Heart right ventricle (tissue), 16 donors: Measurements from ENCODE around the gene GDAP2. TPM values are rescaled to one million over a fixed set of nuclear protein-coding genes. Genes with fewer than 3 reads are reported as not detected.

ENCODE experiments used
- ATAC-seq, 8 donors: fragments of 200-7000 bp; cut with Tn5 transposase; one replicate each; pipeline ENCODE4 v1.9.1; 2020; ENCODE audit warnings: mild to moderate bottlenecking in 8 of 8, moderate library complexity in 8 of 8, moderate number of reproducible peaks in 1 of 8
- DNase-seq, 2 donors: peaks; one replicate each; pipeline ENCODE4 v3.0.0-alpha.2; 2020
- H3K27ac ChIP-seq, 10 donors: fragments of 200-600 bp; sonication (generic) in 2 of 10; one replicate each; pipeline versions ENCODE4 v1.5.0 to v1.8.0; 2020 to 2022; ENCODE audit warnings: mild to moderate bottlenecking in 3 of 10
- H3K27me3 ChIP-seq, 7 donors: fragments of 200-600 bp; one replicate each; pipeline ENCODE4 v1.8.0; 2021 to 2022; ENCODE audit warnings: mild to moderate bottlenecking in 2 of 7
- H3K36me3 ChIP-seq, 9 donors: fragments of 200-600 bp; sonication (generic) in 1 of 9; one replicate each; pipeline versions ENCODE4 v1.5.0 to v1.8.0; 2020 to 2022; ENCODE audit warnings: mild to moderate bottlenecking in 2 of 9
- H3K4me1 ChIP-seq, 9 donors: fragments of 200-600 bp; sonication (generic) in 1 of 9; one replicate each; pipeline versions ENCODE4 v1.5.0 to v1.8.0; 2020 to 2022; ENCODE audit warnings: mild to moderate bottlenecking in 4 of 9
- H3K4me3 ChIP-seq, 10 donors: fragments of 200-600 bp; sonication (generic) in 2 of 10; one replicate each; pipeline versions ENCODE4 v1.5.0 to v1.8.0; 2020 to 2022; ENCODE audit warnings: mild to moderate bottlenecking in 7 of 10, moderate library complexity in 2 of 10
- H3K9me3 ChIP-seq, 11 donors: fragments of 200-600 bp in 10 of 11; sonication (generic) in 2 of 11; one replicate each; pipeline versions ENCODE4 v1.5.0 to v1.8.0; 2013 to 2022; ENCODE audit warnings: mild to moderate bottlenecking in 2 of 11, control low read depth in 1 of 11, moderate library complexity in 1 of 11
- WGBS, 2 donors: extraction: QIAGEN DNeasy Blood & Tissue Kit; methylation state at CpG; one replicate each; pipeline ENCODE4 v1.1.7; 2013; ENCODE audit warnings: inconsistent platforms in 1 of 2; 5-methylcytosine and 5-hydroxymethylcytosine counted together
- intact Hi-C, 10 donors: fragments of 100-400 bp; cut with DNase I; formaldehyde crosslinking; loops; one replicate each; pipeline versions ENCODE4 v1.11.1 to v1.14.2; 2022
- polyA plus RNA-seq, 2 donors: library from polyadenylated mRNA; stranded (reverse); fragments of 200-250 nt; gene quantifications; one replicate each; pipeline ENCODE4 v1.2.3, GENCODE V29; 2013
- total RNA-seq, 10 donors: library from RNA; stranded (reverse); fragmentation: NEBNext Ultra II Directional in 3 of 10; extraction: Animal tissue kit (Norgen Biotek cat#: 25700) in 3 of 10; gene quantifications; one replicate each; pipeline versions ENCODE4 v1.2.1 to v1.2.4, GENCODE V29; 2021 to 2023
- TF ChIP-seq, protein P1 (sequence below), 9 donors: fragments of 200-600 bp; sonication (generic) in 2 of 9; IDR thresholded peaks; one replicate each; pipeline versions ENCODE4 v1.5.0 to v1.8.0; 2021 to 2022; ENCODE audit warnings: antibody characterized with exemption in 9 of 9, mild to moderate bottlenecking in 5 of 9, moderate library complexity in 1 of 9
- donor health status: Arrhythmogenic right ventricular cardiomyopathy.
- donor health status: ischemic (EF 13 %, LVEDD 7.1; RV severe dilation, severe dysfunction).
- donor health status: healthy with polysubstance abuse.
- donor health status: DM: no; HTN: yes; CAD: no.
- donor health status: DM: no; HTN: no; CAD: no.
- donor health status: ischemic (EF 25% LVEDD 6.9; RV normal size, moderate dysfunction).
- donor health status: ischemic (EF 25% LVEDD 5.7; RV mildly dilated, moderate dysfunction).
- donor health status: healthy.
- donor health status: DM: yes; HTN: yes; CAD: no.
- donor health status: Ischemic cardiomyopathy.
- donor health status: ischemic (EF 35%, LVEDD 5.7; RV mildly dilated, moderate dysfunction).
- donor health status: nonischemic (EF 11% LVEDD 7.7; RV severe dilation, severe dysfunction).
- donor health status: DM: yes; HTN: yes; CAD: no.
- donor health status: PGD.
- donor health status: ischemic (EF 29% LVEDD 5.4; RV normal size, mild dysfunction).
- donor health status: nonischemic (EF 23%, LVEDD 6.1; RV moderate dilation, normal function).

Gene GDAP2
- total and polyA plus RNA-seq, 12 donors: 1.7 to 24.2 (median 17.7) TPM

- TF ChIP-seq, protein P1, sequence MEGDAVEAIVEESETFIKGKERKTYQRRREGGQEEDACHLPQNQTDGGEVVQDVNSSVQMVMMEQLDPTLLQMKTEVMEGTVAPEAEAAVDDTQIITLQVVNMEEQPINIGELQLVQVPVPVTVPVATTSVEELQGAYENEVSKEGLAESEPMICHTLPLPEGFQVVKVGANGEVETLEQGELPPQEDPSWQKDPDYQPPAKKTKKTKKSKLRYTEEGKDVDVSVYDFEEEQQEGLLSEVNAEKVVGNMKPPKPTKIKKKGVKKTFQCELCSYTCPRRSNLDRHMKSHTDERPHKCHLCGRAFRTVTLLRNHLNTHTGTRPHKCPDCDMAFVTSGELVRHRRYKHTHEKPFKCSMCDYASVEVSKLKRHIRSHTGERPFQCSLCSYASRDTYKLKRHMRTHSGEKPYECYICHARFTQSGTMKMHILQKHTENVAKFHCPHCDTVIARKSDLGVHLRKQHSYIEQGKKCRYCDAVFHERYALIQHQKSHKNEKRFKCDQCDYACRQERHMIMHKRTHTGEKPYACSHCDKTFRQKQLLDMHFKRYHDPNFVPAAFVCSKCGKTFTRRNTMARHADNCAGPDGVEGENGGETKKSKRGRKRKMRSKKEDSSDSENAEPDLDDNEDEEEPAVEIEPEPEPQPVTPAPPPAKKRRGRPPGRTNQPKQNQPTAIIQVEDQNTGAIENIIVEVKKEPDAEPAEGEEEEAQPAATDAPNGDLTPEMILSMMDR (IDR thresholded peaks at IDR 0.05): no peak
- ATAC-seq: no peak
- Histone ChIP-seq H3K27ac (no peak overlapping the region), H3K4me1 (peaks cover 0 to 36% (median 16%) of the 10 kb centered on the region in 9 donors), H3K9me3 (no peaks in the 10 kb centered on the region), H3K27me3 (no peaks in the 10 kb centered on the region), H3K36me3 (no peaks in the 10 kb centered on the region), H3K4me3 (no peak overlapping the region)
- intact Hi-C loops: no loop called here
- no peak for DNase-seq
- 92 to 98% methylated on average over 2 of the region's 2 CpGs for WGBS, 2 donors
Measured at GRCh38 chr1:117820096-117820495, 109.3 kb downstream of the GDAP2 start.

- no peak for ATAC-seq
- 49 to 70% methylated on average over 4 of the region's 4 CpGs for WGBS, 2 donors
- Histone ChIP-seq H3K9me3 (no peaks in the 10 kb centered on the region), H3K36me3 (no peaks in the 10 kb centered on the region), H3K27me3 (no peaks in the 10 kb centered on the region), H3K4me3 (no peak overlapping the region), H3K4me1 (peaks cover 0 to 34% (median 16%) of the 10 kb centered on the region in 9 donors), H3K27ac (no peak overlapping the region)
- intact Hi-C loops: no loop called here
- DNase-seq: no peak
- TF ChIP-seq, protein P1 (IDR thresholded peaks at IDR 0.05): no peak
Measured at GRCh38 chr1:117819301-117819700, 110.1 kb downstream of the GDAP2 start.

GRCh38 chr1:117818456-117818855 lies 111.0 kb downstream of the GDAP2 start:
- Histone ChIP-seq H3K4me3 (no peak overlapping the region), H3K4me1 (peaks cover 0 to 30% (median 16%) of the 10 kb centered on the region in 9 donors), H3K36me3 (no peaks in the 10 kb centered on the region), H3K27ac (no peak overlapping the region), H3K9me3 (no peaks in the 10 kb centered on the region), H3K27me3 (no peaks in the 10 kb centered on the region)
- DNase-seq (no peak), ATAC-seq (no peak)
- TF ChIP-seq, protein P1 (IDR thresholded peaks at IDR 0.05): no peak
- intact Hi-C loops: no loop called here
- WGBS, 2 donors: 97 to 99% methylated on average over 8 of the region's 8 CpGs

DNA sequence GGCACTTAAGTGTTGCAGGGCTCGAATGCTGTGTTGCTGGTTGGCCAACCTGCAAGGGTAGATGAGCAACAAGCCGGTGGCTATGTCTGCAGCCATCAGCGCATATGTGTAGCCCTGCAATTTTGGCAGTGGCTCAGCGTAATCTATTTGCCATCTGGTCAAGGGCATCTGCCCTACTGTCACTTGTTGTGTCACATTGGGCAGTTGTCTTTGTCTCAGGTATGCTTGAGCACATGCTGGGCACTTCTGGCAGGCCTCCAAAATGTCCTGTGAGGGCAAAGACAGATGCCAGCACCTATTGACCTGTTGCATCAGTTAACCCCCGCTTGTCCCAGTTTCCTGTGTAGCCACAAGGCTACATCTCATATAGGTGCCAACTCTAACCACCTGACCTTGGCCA lies 111.8 kb downstream of the GDAP2 start:
- TF ChIP-seq, protein P1 (IDR thresholded peaks at IDR 0.05): no peak
- no peaks in the 10 kb centered on the region for H3K9me3 ChIP-seq
- 95% methylated on average over 5 of the region's 5 CpGs for WGBS, 2 donors
- H3K36me3 ChIP-seq: no peaks in the 10 kb centered on the region
- H3K4me3 ChIP-seq: no peak overlapping the region
- intact Hi-C loops: no loop called here
- no peak for DNase-seq
- H3K27ac ChIP-seq: no peak overlapping the region
- peaks cover 0 to 30% (median 16%) of the 10 kb centered on the region in 9 donors for H3K4me1 ChIP-seq
- ATAC-seq: no peak
- H3K27me3 ChIP-seq: no peaks in the 10 kb centered on the region
